ENCODE results near the gene SLC28A1.
"Not testable (repeated sequence)": the region's sequence is repeated elsewhere in the genome, so short reads cannot be mapped to it uniquely, and the experiment has no call there.

The SLC28A1 gene

DNA sequence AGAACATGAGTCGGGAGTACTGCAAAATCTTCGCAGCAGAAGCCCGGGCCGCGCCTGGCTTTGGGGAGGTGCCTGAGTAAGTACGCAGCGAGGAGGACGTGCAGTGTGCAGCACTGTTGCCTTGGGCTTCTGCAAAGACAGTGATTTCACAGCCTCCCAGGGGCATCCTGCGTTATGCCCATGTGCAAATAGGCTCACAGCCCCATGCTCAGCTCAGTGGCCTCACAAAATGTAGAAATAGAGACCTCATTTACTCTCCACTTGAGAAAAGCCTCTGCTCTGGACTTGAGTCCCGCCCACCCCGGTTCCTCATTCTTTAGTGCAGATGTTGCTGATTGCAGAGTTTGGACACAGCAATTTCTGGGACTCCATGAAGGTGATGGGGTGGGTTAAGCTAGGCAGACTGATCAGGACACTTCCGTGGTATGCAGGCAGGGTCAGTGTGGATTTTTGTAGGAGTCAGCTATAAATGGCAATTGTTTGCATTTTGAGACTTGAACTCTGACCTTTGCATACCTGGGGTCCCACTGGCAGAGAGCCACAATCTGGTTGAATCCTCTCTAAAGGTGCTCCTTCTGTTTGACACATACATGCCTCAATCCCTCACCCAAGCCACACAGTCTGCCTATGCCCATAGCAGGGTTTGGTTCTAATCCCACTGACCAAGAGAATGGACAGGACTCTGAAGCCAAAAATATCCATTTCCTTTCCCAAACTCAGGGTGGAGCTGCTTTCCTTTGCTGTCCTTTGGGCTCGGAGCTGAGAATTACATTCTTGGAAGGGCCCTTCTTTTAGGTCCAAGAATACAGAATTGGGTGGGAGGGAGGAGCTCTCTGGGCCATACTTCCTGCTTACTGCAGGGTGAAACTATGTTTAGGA lies 20.7 kb upstream of the SLC28A1 start:
- no peak for DNase-seq

- DNase-seq = no peak
Observed at GRCh38 chr15:84864444-84864795, 20.0 kb upstream of the SLC28A1 start.

- no peak for DNase-seq
Observed at GRCh38 chr15:84865074-84865569, 19.3 kb upstream of the SLC28A1 start.

- no peak for DNase-seq
Observed at GRCh38 chr15:84868037-84868880, 16.2 kb upstream of the SLC28A1 start.

- no peak for DNase-seq
Observed at GRCh38 chr15:84869510-84869909, 15.0 kb upstream of the SLC28A1 start.

- no peak for DNase-seq
Observed at GRCh38 chr15:84871428-84871985, 13.0 kb upstream of the SLC28A1 start.

DNA sequence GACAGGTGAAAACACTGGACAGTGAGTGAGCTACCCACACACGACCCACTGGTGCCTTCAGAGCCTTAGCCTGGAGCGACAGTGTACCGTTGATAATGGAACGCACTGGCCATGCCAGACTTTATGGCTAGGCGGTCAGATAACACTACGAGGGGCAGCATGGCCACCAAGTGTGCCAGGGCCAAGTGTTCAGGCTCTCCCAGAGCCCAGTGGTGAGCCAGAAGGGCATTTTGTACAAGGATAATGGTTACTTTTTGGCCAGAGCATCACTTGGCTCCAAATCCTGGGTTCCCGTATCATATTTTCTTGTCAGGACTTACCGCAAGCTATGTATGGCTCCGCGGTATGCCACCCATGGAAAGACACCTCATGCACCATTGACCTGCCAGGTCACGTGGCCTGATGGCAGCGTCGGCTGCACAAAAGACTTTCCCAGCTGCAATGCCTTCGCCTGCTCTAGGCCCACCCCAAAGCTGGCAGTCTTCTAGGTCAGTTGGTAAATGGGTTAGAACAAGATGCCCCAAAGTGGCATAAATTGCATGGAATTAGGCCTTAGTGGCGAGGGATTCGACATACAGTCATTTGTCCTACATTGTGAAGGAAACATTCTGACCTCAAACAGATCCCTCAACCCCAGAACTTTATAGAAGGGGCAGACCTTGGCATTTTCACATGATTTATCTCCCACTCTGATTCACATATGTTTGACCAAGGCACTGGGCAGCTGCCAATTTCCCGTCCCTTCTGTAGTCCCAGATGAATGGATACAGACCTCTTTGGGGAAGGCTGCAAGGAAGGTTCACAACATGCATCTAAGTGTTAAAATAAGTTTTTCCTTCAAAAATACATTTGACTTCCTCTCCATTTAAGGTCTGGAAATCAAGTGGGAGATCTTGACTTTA lies 12.2 kb upstream of the SLC28A1 start:
- DNase-seq = no peak

DNA sequence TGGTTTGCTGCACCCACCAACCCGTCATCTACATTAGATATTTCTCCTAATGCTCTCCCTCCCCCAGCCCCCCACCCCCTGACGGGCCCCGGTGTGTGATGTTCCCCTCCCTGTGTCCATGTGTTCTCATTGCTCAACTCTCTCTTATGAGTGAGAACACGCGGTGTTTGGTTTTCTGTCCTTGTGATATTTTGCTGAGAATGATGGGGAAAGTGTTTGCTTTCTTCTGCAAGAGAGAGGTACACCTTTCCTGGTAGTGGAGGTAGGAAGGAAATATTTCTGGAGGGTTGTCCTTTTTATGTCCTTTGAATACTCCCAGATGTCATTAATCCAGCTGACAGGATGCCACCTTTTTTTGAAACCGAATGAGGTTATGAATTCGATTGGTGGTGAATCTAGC lies 10.5 kb upstream of the SLC28A1 start:
- DNase-seq = no peak

GRCh38 chr15:84874981-84875699 lies 9.3 kb upstream of the SLC28A1 start:
- DNase-seq = no peak

DNA sequence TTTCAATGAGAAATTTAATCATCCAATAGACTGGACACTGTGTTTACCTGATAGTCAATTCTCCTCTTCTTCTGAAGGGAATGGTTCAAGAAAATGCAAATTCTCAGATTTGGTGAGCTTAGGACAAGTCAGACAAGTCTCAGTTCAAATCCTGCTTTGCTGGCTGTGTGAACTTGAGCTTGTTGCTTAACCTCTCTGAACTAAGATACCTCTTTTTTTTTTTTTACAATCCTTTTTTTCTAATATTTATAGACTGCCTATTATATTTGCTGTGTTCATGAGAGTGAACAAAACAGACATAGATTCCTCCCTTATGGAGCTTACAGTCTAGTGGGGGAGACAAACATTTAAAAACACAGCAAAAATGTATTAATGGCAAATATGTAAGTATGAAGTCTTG lies 8.2 kb upstream of the SLC28A1 start:
- DNase-seq = no peak

DNA sequence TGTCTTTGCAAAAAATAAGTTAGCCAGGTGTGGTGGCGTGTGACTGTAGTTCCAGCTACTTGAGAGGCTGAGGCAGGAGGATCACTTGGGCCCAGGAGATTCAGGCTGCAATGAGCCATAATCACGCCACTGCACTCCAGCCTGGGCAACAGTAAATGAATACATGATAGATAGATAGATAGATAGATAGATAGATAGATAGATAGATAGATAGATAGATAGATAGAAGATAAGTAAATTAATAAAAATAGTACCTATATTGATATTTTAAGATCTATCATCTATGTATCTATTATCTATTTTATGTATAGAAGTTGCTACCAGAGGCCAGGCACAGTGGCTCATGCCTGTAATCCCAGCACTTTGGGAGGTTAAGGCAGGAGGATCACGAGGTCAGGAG lies 6.8 kb upstream of the SLC28A1 start:
- not testable (repeated sequence) for DNase-seq

- DNase-seq = peak; percentile 9
Observed at GRCh38 chr15:84878504-84878903, 6.0 kb upstream of the SLC28A1 start.

DNA sequence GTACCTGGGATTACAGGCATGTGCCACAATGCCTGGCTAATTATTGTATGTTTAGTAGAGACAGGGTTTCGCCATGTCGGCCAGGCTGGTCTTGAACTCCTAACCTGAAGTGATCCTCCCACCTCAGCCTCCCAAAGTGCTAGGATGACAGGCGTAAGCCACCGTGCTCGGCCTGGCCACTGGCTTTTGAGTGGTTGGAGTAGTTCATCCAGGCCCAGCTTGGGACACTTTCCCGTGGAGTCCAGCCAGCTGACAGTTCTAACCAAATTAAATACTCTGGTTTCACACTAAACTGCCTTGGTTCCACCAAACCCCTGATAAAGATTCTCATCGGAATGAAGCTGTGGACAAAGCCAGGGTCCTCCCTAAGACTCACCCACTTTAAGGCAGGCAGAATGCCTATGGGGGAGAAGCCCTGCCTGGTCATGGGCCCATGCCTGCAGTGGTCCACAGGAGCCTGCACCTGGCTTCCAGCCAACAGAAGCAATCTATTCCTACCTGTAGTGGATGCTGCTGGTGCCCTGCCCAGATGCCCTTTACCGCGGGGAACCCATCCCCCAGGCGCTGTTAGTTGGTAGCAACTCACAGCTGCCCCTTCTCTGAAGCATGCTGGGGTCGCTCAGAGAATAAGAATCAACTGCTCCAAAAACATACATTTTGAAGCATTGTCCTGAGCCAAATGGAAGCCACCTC lies 5.2 kb upstream of the SLC28A1 start:
- no peak for DNase-seq

- no peak for DNase-seq
Observed at GRCh38 chr15:84880007-84880406, 4.5 kb upstream of the SLC28A1 start.

- no peak for DNase-seq
Observed at GRCh38 chr15:84880822-84881519, 3.5 kb upstream of the SLC28A1 start.

- no peak for DNase-seq
Observed at GRCh38 chr15:84881520-84881830, 3.0 kb upstream of the SLC28A1 start.

DNA sequence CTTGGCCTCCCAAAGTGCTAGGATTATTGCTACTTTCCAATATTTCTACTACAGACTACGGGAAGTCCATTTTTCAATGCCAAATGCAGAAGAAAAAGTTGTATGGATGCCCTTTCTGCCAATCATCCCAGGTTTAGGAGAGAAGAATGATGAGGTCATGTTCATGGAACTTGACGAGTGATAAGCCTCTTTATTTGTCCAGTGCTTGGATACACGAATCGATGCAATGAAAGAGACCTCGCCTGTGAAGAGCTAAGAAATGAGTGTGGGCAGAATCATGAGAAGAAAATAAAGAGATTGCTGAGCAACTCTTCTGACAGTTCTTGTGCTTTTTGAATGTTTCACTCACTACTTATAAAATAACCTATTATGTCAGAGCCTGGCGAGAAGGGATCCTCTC lies 996 bp upstream of the SLC28A1 start:
- no peak for DNase-seq

DNA sequence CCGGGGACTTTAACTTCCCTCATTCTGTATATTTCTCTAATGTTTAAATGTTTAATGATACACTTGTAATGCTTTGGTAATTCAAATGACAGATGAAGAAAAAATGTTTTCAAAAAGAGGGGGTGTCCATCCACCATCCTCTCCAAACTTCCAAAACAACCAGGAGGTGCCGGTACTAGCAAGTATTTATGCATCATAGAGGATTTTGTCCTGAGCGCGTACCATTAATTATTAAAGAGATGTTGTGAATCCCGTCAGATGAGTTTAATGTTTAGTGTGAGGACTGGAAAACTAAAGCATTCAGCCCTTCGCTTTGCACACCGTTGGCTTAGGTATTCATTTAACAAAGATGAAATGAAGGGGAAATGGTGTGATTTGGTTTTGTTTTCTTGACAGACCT lies 1.3 kb downstream of the SLC28A1 start:
- DNase-seq = no peak

GRCh38 chr15:84886211-84886983 lies 1.9 kb downstream of the SLC28A1 start:
- no peak for DNase-seq

DNA sequence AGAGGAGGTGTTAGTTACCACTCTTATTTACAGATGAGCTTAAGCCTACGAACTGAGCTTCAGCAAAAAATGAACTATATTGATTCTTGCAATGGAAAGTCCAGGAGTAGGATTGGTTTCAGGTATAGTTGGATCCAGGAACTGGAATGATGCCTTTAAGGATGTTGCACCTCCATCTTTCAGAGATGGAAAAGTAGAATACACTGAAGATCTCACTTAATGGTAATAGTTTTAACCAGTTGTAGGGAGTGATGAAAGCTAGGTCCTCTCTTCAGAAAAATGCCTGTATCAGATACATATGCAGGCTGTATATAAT lies 2.5 kb downstream of the SLC28A1 start:
- DNase-seq = no peak

Data from KG1 (cell line).